ENCODE results near the gene ANKMY1.

Gene ANKMY1

GRCh38 chr2:240556553-240557100 lies 1.2 kb downstream of the ANKMY1 start:
- TF ChIP-seq, protein P1, sequence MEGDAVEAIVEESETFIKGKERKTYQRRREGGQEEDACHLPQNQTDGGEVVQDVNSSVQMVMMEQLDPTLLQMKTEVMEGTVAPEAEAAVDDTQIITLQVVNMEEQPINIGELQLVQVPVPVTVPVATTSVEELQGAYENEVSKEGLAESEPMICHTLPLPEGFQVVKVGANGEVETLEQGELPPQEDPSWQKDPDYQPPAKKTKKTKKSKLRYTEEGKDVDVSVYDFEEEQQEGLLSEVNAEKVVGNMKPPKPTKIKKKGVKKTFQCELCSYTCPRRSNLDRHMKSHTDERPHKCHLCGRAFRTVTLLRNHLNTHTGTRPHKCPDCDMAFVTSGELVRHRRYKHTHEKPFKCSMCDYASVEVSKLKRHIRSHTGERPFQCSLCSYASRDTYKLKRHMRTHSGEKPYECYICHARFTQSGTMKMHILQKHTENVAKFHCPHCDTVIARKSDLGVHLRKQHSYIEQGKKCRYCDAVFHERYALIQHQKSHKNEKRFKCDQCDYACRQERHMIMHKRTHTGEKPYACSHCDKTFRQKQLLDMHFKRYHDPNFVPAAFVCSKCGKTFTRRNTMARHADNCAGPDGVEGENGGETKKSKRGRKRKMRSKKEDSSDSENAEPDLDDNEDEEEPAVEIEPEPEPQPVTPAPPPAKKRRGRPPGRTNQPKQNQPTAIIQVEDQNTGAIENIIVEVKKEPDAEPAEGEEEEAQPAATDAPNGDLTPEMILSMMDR (IDR thresholded peaks at IDR 0.05; ENCODE audit: low read depth, low read length, missing control alignments): peak; percentile 76
- no peak overlapping the region for H3K4me3 ChIP-seq (ENCODE audit: low read depth, low read length)
- no peak for DNase-seq (ENCODE audit: low read depth)

DNA sequence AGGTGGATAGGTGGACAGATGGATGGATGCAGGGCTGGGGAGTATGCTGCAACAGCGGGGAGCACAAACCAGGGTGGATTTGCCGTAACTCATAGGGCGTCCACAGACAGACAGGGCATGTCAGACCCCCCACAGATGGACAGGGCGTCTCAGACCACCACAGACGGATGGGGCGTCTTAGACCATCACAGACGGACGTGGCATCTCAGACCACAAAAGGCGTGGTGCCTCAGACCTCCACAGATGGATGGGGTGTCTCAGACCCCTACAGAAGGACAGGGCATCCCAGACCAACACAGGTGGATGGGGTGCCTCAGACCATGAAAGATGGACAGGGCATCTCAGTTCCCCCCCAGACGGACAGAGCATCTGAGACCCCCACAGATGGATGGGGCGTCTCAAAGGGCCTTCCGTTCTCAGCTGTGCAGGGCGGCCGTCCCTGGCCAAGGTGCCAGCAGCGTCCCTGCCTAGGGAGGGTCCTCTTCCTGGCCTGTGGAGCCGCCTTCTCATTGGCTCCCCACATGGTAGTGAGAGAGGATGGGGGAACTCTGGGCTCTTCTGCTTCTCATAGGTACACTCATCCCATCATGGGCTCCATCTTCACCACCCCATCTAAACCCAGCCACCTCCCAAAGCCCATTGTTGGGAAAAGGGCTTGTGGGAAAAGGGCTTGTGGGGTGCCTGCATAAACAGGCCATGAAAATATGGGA lies 2.1 kb downstream of the ANKMY1 start:
- no peak overlapping the region for H3K4me3 ChIP-seq (ENCODE audit: low read depth, low read length)
- TF ChIP-seq, protein P1 (IDR thresholded peaks at IDR 0.05; ENCODE audit: low read depth, low read length, missing control alignments): no peak
- no peak for DNase-seq (ENCODE audit: low read depth)

- TF ChIP-seq, protein P1 (IDR thresholded peaks at IDR 0.05; ENCODE audit: low read depth, low read length, missing control alignments): no peak
- no peak overlapping the region for H3K4me3 ChIP-seq (ENCODE audit: low read depth, low read length)
- DNase-seq (ENCODE audit: low read depth): no peak
These were observed 2.9 kb downstream of the ANKMY1 start for GRCh38 chr2:240554767-240555493.

DNA sequence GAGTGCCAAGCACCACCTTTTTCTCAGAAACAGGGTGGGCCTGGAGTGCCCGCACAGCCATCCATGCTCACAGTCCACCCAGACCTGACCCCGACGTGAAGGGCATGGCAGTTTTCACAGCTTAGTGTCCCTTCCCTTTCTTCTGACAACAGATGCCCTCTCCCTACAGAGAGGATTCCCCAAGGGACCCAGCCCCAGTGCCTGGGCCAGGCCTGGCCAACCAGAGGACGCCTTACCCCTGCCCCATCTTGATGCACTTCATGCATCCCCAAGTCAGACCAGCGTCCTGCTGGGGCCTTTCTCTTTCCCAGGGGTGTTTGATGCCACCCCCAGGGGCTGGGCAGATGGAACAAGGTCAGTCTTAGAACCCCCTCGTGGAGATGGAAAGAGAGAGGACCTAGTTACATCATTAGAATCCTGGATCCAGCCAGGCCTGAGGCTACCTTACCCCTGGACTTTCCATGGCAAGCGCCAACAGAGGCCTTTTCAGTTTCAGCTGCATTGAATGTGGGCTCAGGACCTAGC lies 3.8 kb downstream of the ANKMY1 start:
- TF ChIP-seq, protein P1 (IDR thresholded peaks at IDR 0.05; ENCODE audit: low read depth, low read length, missing control alignments): no peak
- DNase-seq (ENCODE audit: low read depth): no peak
- H3K4me3 ChIP-seq (ENCODE audit: low read depth, low read length): no peak overlapping the region

DNA sequence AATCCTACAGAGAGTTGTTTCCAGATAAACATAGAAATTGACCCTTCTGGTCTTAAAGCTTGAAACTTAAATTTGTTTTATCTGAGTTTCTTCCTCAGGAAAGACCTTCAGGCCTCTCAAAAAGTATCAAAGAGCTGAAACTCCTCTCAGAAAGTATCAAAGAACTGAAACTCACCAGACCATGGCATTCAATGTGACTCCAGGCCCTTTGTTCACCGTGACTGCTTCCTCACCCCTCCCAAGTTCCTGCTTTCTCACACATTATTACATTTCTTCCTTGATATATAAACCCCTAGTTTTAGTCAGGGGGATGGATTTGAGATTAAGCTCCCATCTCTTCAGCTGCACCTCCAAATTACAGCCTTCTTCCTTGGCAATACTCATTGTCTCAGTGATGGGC lies 6.0 kb downstream of the ANKMY1 start:
- DNase-seq (ENCODE audit: low read depth): no peak
- no peak overlapping the region for H3K4me3 ChIP-seq (ENCODE audit: low read depth, low read length)
- TF ChIP-seq, protein P1 (IDR thresholded peaks at IDR 0.05; ENCODE audit: low read depth, low read length, missing control alignments): no peak

DNA sequence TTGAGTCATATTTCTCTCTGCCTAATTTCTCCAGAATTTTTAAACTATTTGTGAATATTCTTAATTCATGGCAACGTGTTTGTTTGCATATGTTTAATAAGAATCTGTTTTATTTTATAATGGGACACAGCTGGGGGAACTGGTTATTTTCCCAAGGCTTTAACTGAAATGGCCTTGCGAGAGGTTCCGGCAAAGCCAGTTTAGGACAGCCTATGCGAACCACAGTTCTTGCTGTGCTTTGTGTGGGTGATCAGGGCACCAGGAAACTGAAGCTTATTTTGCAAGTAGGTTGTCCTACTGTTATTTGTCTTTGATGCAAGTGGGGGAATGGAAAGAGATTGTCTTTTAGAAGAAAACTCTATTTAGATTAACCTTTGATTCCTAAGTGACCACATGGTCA lies 6.5 kb downstream of the ANKMY1 start:
- no peak overlapping the region for H3K4me3 ChIP-seq (ENCODE audit: low read depth, low read length)
- TF ChIP-seq, protein P1 (IDR thresholded peaks at IDR 0.05; ENCODE audit: low read depth, low read length, missing control alignments): no peak
- no peak for DNase-seq (ENCODE audit: low read depth)

All from GM12864 (cell line).